ENCODE results near the gene STRN4. TPM values are rescaled to one million over a fixed set of nuclear protein-coding genes. Genes with fewer than 3 reads are reported as not detected.
A peak's percentile ranks its signal among the peaks of the same experiment; 100 is the strongest.

The STRN4 gene
- total RNA-seq, 4 donors from 2014 or later: 60.1 to 86.4 (median 69.7) TPM

GRCh38 chr19:46719629-46720502, 26.4 kb downstream of the STRN4 start:
- no peaks in the 10 kb centered on the region for H3K27me3 ChIP-seq
- DNase-seq: no peak
- no peaks in the 10 kb centered on the region for H3K9me3 ChIP-seq
- H3K4me3 ChIP-seq: no peak overlapping the region
- H3K4me1 ChIP-seq: peaks cover 21 to 59% (median 25%) of the 10 kb centered on the region in 3 donors
- intact Hi-C loops (cut with DNase I): no loop called here
- TF ChIP-seq POLR2A (IDR thresholded peaks at IDR 0.05): no peak
- TF ChIP-seq, protein P1, sequence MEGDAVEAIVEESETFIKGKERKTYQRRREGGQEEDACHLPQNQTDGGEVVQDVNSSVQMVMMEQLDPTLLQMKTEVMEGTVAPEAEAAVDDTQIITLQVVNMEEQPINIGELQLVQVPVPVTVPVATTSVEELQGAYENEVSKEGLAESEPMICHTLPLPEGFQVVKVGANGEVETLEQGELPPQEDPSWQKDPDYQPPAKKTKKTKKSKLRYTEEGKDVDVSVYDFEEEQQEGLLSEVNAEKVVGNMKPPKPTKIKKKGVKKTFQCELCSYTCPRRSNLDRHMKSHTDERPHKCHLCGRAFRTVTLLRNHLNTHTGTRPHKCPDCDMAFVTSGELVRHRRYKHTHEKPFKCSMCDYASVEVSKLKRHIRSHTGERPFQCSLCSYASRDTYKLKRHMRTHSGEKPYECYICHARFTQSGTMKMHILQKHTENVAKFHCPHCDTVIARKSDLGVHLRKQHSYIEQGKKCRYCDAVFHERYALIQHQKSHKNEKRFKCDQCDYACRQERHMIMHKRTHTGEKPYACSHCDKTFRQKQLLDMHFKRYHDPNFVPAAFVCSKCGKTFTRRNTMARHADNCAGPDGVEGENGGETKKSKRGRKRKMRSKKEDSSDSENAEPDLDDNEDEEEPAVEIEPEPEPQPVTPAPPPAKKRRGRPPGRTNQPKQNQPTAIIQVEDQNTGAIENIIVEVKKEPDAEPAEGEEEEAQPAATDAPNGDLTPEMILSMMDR (IDR thresholded peaks at IDR 0.05): no peak
- H3K36me3 ChIP-seq: peaks cover 40 to 60% (median 47%) of the 10 kb centered on the region in 3 donors
- 64 to 79% methylated on average over 6 to 16 of the region's 25 CpGs for WGBS, 2 donors
- H3K27ac ChIP-seq: peak overlapping the region in 2 of 4 donors; percentile 21 to 96

DNA sequence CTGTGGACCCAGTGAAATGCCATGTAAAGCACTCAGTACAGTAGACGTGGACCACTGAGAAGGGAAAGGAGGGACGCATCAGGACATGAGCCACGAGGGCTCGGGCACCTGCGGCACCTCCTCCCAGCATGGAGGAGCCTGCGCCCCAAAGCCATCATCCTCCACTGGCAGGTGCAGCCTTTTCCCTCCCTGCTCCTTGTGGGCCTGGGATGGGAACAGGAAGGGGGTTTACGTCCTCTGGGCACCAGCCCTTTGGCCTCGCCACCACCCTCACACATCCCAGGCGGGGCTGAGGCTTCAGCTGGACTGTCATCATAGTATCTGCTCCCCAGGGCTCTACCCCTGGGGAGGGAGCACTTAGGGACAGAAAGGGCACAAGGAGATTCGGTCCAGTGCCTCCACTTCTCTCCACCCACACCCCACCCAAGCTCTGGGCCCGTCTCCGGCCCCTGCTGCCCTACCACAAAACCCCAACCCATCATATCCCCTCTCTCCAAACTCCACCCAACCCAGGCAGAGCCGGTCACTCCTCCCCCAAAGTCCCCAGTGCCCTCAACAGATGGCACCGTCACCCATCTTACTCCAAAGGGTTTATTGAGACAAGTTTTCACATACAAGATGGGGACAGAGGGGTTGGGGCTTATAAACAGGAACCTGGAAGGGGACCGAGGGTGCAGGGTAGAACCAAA, 27.2 kb downstream of the STRN4 start:
- no peak for DNase-seq
- WGBS, 2 donors: 65 to 73% methylated on average over 15 of the region's 15 CpGs
- TF ChIP-seq, protein P1 (IDR thresholded peaks at IDR 0.05): no peak
- TF ChIP-seq POLR2A (IDR thresholded peaks at IDR 0.05): no peak
- H3K36me3 ChIP-seq: peaks cover 32 to 52% (median 42%) of the 10 kb centered on the region in 3 donors
- no peaks in the 10 kb centered on the region for H3K27me3 ChIP-seq
- peak overlapping the region in 2 of 4 donors; percentile 92 to 96 for H3K27ac ChIP-seq
- no peak overlapping the region for H3K4me3 ChIP-seq
- H3K4me1 ChIP-seq: peaks cover 21 to 65% (median 25%) of the 10 kb centered on the region in 3 donors
- intact Hi-C loops (cut with DNase I): no loop called here
- H3K9me3 ChIP-seq: no peaks in the 10 kb centered on the region

- 28 to 49% methylated on average over 6 to 7 of the region's 17 CpGs for WGBS, 2 donors
- DNase-seq: no peak
- peak overlapping the region in 3 of 4 donors; percentile 80 to 95 (median 90) for H3K4me3 ChIP-seq
- TF ChIP-seq, protein P1 (IDR thresholded peaks at IDR 0.05): no peak
- no peak for TF ChIP-seq POLR2A (IDR thresholded peaks at IDR 0.05)
- peaks cover 28 to 70% (median 28%) of the 10 kb centered on the region in 3 donors for H3K4me1 ChIP-seq
- intact Hi-C loops (cut with DNase I): no loop called here
- H3K9me3 ChIP-seq: no peaks in the 10 kb centered on the region
- H3K27me3 ChIP-seq: no peaks in the 10 kb centered on the region
- H3K36me3 ChIP-seq: peaks cover 26 to 45% (median 38%) of the 10 kb centered on the region in 3 donors
- peak overlapping the region; percentile 92 to 99 (median 96) for H3K27ac ChIP-seq
These were observed 27.9 kb downstream of the STRN4 start for GRCh38 chr19:46718157-46718933.

DNA sequence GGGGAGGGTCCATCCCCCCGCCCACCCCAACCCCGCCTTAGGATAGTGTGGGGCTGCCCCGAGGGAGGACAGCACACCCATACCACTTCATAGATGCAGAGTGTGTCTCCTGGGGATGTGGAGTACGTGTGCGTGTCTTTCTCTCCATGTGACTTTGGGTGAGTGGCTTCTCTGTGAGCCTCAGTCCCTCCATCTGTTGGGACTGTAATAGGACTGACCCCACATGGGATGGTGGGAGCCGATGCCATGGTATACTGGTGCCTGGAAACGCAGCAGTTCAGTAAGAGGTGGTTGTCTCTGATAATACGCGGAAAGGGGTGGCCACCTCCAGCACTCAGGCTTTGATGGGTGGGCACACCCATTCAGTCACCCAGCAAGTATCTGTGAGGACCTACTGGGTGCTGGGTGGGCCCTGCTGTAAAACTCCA, 28.5 kb downstream of the STRN4 start:
- TF ChIP-seq, protein P1 (IDR thresholded peaks at IDR 0.05): no peak
- TF ChIP-seq POLR2A (IDR thresholded peaks at IDR 0.05): no peak
- WGBS, 2 donors: 20 to 33% methylated on average over 1 to 5 of the region's 9 CpGs
- Histone ChIP-seq H3K27ac (peak overlapping the region; percentile 92 to 99 (median 96)), H3K9me3 (no peaks in the 10 kb centered on the region), H3K4me1 (peaks cover 30 to 70% (median 31%) of the 10 kb centered on the region in 3 donors), H3K36me3 (peaks cover 20 to 39% (median 32%) of the 10 kb centered on the region in 3 donors), H3K4me3 (peak overlapping the region; percentile 54 to 95 (median 85)), H3K27me3 (no peaks in the 10 kb centered on the region)
- DNase-seq: no peak
- intact Hi-C loops (cut with DNase I): no loop called here

All from esophagus squamous epithelium (tissue), 5 donors.